Activated naive CD4-positive, alpha-beta T cell treated with Interleukin-2 at 50 U/mL for 16 hours (primary cell): ENCODE results near the gene PPT1.
"Not testable (repeated sequence)": the region's sequence is repeated elsewhere in the genome, so short reads cannot be mapped to it uniquely, and the experiment has no call there.

Experiments used
- DNase-seq: peaks from one replicate; pipeline ENCODE4 v3.0.0-alpha.2; 2020

The PPT1 gene

GRCh38 chr1:40053138-40053887 lies 43.7 kb downstream of the PPT1 start:
- DNase-seq, result no peak

DNA sequence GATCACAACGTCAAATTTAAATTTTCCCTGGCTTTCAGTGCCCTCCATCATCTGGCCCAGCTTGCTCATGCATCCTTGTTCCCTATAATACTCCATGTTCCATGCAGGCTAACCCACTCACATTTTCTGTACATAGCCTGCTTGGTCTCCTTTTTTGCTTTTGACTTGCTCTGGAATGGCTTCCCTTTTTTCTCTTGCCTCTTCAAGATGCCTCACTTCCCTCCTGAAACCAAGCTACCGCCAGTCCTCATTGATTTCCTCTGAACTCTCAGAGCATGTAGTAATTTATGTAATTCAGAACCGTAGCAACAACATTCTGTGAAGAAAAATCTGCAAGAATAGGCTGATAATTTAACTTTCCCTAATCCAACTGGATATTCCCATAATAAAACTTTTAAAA lies 46.2 kb downstream of the PPT1 start:
- DNase-seq, result no peak

DNA sequence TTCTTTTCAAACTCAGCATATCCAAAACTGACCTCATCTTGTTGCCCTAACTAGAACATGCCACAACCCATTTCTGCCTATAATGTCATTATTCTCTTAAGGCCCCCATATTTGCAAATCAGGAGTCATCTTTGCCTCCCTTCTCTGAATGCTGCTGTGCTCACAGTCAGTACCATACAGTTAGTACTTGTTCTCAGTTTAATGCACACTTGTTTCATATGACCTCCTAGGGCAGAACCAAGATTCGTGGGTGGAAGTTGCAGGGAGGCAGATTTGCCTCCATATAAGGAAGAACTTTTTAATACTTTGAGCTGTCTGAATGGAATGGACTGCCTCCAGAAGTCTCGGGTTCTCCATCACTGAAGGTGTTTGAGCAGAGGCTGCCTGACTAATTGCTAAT lies 47.3 kb downstream of the PPT1 start:
- DNase-seq, result peak; percentile 16

DNA sequence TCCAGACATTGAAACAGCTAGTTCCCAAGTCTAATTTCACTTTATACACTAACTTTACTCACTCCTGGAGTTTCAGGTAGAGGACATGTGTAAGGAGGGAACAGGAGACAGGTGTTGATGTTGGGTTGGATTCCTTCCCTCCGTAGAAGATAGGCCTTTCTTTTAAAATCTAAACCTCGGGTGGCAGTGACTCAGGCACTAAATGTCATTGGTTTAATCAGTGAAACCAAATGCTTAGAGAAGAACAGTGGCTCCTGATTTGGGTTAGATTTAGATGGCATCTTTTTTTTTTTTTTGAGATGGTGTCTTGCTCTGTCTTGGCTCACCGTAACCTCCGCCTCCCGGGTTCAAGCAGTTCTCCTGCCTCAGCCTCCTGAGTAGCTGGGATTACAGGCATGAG lies 49.3 kb downstream of the PPT1 start:
- no peak for DNase-seq

DNA sequence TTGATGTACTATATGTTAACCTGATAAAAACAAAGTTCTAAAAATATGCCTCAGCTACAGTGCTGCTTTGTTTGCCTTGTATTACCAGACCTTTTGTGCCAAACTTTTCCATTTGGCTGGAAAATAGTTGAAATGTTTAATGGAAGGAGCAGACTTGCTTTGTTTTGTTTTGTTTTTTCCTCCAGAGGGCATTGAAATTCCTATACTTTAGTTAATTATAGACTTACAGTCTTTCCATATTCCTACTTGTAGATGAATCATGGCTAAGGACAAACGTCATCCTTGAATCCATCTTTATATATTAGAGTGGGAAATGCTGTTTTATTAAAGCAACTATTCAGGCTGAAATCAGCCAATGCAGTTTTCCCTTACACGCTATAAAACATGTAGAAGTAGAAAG lies 49.8 kb downstream of the PPT1 start:
- DNase-seq, result no peak

GRCh38 chr1:40045766-40046165 lies 51.3 kb downstream of the PPT1 start:
- no peak for DNase-seq

DNA sequence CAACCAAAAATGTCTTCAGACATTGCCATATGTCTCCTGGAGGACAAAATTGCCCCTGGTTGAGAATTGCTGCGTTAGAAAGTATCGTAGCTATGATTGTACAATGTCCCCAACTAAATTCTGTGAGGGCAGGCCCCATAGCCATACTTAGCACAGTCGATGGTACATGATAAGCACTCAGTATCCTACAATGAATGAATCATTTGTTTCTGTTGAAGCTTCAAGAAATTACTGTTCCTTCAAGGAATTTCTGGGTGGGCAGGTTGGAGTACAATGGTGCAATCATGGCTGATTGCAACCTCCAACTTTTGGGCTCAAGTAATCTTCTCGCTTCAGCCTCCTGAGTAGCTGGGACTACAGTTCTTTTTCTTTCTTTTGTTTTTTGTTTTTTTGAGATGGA lies 51.9 kb downstream of the PPT1 start:
- no peak for DNase-seq

DNA sequence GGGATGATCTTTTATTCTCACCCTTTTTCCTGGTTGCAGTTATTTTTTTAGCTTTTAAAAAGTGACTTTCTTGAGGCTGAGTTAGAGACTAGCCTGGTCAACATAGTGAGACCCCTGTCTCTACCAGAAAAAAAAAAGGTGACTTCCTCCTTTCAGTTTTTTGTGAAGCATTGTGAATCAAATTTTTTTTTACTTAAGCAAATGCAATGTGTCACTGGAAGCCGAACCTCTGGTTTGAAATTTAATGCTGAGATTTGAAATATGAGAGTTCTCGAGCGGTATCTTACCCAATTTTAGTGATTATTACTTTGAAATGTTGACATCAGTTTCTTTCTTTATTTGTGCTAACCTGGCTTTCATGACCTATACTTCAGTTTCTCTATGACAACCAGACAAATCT lies 52.9 kb downstream of the PPT1 start:
- DNase-seq, result no peak

- DNase-seq, result no peak
Measured at GRCh38 chr1:40042341-40042740, 54.7 kb downstream of the PPT1 start.

- DNase-seq, result no peak
Measured at GRCh38 chr1:40041466-40041838, 55.6 kb downstream of the PPT1 start.

DNA sequence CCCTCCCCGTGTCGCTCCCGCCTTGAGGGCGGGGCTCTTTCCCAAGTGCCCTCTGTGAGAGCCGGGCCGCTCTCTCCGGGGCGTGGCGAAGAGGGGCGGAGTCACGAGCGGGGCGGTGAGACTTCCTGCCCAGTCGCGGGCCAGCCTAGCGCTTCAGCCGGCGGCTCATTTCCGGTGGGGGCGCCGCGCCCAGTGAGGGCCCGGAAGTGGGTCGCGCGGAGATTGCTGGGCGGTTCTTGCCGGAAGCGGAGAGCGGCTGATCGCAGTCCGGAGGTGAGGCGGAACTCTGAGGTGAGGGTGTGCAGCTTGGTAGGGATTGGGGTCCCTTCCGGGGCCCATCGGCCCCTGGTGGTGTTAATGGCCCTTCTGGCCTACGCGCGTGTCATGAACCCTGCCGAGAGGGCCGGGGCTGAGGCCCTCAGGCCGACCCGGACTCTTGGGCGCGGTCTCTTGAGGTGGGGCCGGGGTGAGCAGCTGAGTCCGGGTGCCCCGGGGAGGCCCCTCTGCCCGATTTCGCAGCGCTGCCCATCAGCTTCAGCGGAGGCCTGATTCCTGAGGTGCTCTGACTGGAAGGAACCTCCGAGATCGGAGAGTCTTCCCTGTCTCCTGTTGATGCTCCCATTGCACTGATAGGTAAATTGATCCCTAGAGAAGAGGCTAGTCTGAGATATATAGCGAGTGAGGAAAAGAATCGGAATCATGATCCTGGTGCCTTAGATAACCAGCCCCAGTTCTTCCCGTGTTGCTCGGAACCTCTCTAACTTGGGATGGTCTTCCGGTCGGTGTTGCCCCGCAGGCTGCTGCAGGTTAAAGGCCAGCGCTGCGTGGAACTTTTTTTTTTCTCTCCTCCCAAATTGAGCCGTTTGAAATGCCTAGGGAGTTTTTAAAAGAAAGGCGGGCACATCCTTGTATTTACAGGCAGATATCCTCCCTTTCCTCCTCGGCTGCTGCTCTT lies 56.3 kb downstream of the PPT1 start, which contains the start of gene CAP1:
Gene CAP1 (plus strand): TSS at position 219 of the 955 bp plus-strand sequence. CDS start 18,618 bp downstream, outside the sequence.
- DNase-seq, result peak; percentile 100

GRCh38 chr1:40039757-40040510 lies 57.1 kb downstream of the PPT1 start:
- DNase-seq, result peak; percentile 62

DNA sequence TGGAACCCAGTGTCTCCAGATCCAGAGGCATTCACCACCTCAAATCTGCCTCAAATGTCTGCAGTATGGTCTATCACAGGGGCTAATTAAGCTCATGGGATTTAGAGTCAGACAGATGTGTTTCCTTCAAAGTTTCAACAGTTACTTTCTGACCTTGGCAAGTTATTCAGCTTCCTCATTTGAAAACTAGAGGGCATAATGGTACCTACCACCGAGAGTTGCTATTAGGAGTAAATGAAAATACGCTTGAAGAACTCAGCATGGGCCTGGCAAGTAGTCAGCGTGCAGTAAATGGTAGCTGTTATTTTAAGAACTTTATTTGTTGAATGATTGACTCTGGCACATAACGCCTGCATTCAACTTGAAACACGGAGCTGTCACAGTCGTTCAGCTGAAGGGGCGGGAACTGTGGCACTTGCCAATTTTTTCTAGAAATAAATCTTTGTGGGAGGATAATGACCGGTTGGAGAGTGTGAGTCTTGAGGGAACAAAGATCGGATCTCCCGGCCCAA lies 57.8 kb downstream of the PPT1 start:
- no peak for DNase-seq

DNA sequence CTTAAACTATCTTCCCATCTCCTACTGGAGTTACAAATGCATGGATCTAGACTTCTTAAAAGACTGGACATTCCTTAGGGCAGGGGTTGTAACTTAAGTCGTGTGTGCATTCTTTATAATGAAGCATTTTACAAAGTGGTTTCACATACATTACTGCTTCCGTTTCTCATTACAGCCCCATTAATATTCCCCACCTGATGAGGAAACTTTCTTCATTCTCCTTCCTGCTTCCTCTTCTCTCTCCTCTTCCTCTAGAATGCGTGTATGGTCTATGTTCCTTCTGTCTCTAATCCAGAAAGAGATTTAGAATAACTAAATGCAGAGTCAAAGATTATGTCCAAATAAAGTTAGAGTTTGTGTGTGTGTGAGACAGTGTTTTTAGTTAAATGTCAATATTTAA lies 58.4 kb downstream of the PPT1 start:
- DNase-seq, result no peak

DNA sequence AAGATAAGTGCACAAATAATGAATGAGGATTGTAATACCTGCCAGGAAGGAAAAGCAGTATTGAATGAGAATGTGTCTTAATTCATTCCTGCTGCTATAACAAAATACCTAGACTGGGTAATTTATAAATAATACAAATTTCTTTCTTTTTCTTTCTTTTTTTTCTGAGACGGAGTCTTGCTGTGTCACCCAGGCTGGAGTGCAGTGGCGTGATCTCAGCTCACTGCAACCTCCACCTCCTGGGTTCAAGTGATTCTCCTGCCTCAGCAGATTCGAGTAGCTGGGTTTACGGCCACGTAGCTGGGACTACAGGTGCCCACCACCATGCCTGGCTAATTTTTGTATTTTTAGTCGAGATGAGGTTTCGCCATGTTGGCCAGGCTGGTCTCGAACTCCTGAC lies 59.8 kb downstream of the PPT1 start:
- not testable (repeated sequence) for DNase-seq

- DNase-seq, result no peak
Measured at GRCh38 chr1:40036574-40036973, 60.5 kb downstream of the PPT1 start.

GRCh38 chr1:40034869-40035268 lies 62.2 kb downstream of the PPT1 start:
- no peak for DNase-seq

- peak; percentile 55 for DNase-seq
Measured at GRCh38 chr1:40032240-40032891, 64.7 kb downstream of the PPT1 start.

DNA sequence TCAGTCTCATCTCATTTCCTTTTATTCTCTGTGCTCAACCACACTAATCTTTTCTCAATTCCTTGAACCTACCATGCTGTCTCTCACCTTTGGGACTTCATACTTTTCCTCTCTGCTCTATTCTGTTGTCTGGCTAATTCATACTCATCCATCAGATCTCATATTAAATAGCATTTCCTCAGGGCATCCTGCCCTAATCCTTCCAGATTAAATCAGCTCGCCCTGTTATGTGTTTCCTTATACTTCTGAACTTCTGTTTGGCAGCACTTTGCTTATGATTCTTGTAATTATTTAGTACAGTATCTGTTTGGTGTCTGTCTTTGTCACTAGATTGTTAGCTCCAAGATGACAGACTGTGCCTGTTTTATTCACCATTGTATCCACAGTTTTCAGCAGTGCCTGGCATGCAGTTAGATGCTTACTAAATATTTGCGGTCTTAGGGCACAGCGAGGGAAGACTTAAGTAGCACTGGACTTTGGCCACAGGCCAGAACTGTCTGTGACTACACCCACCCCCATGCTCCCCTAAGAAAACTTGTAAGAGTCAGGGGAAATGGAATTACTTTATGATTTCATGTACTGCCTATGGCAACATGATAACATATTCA lies 66.4 kb downstream of the PPT1 start:
- no peak for DNase-seq

- DNase-seq, result no peak
Measured at GRCh38 chr1:40029608-40030007, 67.4 kb downstream of the PPT1 start.

DNA sequence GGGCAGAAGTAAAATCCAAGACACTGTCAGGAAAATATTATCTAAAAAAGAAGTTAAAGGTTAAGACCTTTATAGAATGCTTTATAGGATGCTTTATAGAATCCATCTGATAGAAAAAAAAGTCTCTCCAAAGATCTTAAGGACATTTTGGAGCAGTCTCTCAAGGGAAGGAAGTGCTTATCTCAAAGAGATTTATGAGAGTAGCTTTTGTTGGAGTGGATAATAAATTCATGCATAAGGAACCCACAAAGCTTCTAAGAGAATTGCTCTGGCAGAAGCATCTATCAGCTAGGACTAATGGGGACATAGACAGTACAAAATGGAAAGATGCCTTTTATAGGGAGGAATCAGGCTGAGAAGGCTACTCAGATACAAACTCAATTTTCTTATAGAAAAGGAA lies 69.4 kb downstream of the PPT1 start:
- DNase-seq, result no peak

- DNase-seq, result no peak
Measured at GRCh38 chr1:40024671-40025070, 72.4 kb downstream of the PPT1 start.
